Panc1 (cell line): Measurements from ENCODE around the gene TAF15.

Source experiments
- POLR2AphosphoS5 ChIP-seq: IDR thresholded peaks from 2 replicates; pipeline ENCODE4 v1.6.1; 2012; ENCODE audit warnings: mild to moderate bottlenecking, low read depth, low read length, moderate library complexity
- SIN3A ChIP-seq: IDR thresholded peaks from 2 replicates; pipeline ENCODE4 v1.6.1; 2012; ENCODE audit warnings: low read depth, mild to moderate bottlenecking, low read length, moderate library complexity, borderline replicate concordance; ENCODE audit not compliant: insufficient read depth
- TCF7L2 ChIP-seq: IDR thresholded peaks from 2 replicates; pipeline ENCODE4 v1.6.1; 2011; ENCODE audit warnings: mild to moderate bottlenecking, low read depth, low read length, inconsistent platforms
- TF ChIP-seq, protein P1 (sequence below): fragments of 450-650 bp; IDR thresholded peaks from 2 replicates; pipeline ENCODE4 v1.5.1; 2017; ENCODE audit warnings: mild to moderate bottlenecking
- TF ChIP-seq, protein P2 (sequence below), 2 experiments: IDR thresholded peaks; 2 replicates each; pipeline ENCODE4 v1.6.1; 2011 to 2012; ENCODE audit warnings: low read depth in 2 of 2, control low read depth in 1 of 2, low read length in 1 of 2, mild to moderate bottlenecking in 1 of 2, moderate library complexity in 1 of 2; ENCODE audit not compliant: insufficient read depth in 1 of 2

DNA sequence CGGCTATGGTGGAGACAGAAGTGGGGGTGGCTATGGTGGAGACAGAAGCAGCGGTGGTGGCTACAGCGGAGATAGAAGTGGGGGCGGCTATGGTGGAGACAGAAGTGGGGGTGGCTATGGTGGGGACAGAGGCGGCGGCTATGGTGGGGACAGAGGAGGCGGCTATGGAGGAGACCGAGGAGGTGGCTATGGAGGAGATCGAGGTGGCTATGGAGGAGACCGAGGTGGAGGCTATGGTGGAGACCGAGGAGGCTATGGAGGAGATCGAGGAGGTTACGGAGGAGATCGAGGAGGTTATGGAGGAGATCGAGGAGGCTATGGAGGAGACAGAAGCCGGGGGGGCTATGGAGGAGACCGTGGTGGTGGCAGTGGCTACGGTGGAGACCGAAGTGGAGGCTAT lies 35.3 kb downstream of the TAF15 start:
- TF ChIP-seq, protein P1, sequence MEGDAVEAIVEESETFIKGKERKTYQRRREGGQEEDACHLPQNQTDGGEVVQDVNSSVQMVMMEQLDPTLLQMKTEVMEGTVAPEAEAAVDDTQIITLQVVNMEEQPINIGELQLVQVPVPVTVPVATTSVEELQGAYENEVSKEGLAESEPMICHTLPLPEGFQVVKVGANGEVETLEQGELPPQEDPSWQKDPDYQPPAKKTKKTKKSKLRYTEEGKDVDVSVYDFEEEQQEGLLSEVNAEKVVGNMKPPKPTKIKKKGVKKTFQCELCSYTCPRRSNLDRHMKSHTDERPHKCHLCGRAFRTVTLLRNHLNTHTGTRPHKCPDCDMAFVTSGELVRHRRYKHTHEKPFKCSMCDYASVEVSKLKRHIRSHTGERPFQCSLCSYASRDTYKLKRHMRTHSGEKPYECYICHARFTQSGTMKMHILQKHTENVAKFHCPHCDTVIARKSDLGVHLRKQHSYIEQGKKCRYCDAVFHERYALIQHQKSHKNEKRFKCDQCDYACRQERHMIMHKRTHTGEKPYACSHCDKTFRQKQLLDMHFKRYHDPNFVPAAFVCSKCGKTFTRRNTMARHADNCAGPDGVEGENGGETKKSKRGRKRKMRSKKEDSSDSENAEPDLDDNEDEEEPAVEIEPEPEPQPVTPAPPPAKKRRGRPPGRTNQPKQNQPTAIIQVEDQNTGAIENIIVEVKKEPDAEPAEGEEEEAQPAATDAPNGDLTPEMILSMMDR = no peak
- TF ChIP-seq POLR2AphosphoS5 (no peak), TCF7L2 (no peak), SIN3A (no peak)
- TF ChIP-seq, protein P2, sequence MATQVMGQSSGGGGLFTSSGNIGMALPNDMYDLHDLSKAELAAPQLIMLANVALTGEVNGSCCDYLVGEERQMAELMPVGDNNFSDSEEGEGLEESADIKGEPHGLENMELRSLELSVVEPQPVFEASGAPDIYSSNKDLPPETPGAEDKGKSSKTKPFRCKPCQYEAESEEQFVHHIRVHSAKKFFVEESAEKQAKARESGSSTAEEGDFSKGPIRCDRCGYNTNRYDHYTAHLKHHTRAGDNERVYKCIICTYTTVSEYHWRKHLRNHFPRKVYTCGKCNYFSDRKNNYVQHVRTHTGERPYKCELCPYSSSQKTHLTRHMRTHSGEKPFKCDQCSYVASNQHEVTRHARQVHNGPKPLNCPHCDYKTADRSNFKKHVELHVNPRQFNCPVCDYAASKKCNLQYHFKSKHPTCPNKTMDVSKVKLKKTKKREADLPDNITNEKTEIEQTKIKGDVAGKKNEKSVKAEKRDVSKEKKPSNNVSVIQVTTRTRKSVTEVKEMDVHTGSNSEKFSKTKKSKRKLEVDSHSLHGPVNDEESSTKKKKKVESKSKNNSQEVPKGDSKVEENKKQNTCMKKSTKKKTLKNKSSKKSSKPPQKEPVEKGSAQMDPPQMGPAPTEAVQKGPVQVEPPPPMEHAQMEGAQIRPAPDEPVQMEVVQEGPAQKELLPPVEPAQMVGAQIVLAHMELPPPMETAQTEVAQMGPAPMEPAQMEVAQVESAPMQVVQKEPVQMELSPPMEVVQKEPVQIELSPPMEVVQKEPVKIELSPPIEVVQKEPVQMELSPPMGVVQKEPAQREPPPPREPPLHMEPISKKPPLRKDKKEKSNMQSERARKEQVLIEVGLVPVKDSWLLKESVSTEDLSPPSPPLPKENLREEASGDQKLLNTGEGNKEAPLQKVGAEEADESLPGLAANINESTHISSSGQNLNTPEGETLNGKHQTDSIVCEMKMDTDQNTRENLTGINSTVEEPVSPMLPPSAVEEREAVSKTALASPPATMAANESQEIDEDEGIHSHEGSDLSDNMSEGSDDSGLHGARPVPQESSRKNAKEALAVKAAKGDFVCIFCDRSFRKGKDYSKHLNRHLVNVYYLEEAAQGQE (IDR thresholded peaks at IDR 0.05; ENCODE audit: insufficient read depth in 1 of 2, low read depth in 2 of 2, low read length in 1 of 2) = no peak
